Stimulated activated CD4-positive, alpha-beta T cell treated with anti-CD3 and anti-CD28 coated beads, Interleukin-12 subunit alpha, Interleukin-12 subunit beta, amount 100 ng/mL, for 24 hours (primary cell): ENCODE results near the gene TMEM259.

Experiments used
- DNase-seq, 2 experiments: peaks; one replicate each; pipeline ENCODE4 v3.0.0-alpha.2; 2020; ENCODE audit warnings: low read depth in 2 of 2

Gene TMEM259

GRCh38 chr19:962683-963400 lies 58.1 kb downstream of the TMEM259 start:
- no peak for DNase-seq

GRCh38 chr19:961866-962620 lies 58.9 kb downstream of the TMEM259 start:
- DNase-seq = no peak

- no peak for DNase-seq
Observed at GRCh38 chr19:960601-960938, 60.4 kb downstream of the TMEM259 start.

GRCh38 chr19:960020-960419 lies 60.9 kb downstream of the TMEM259 start:
- DNase-seq = no peak
